MCF 10A (cell line): ENCODE measurements around the gene AGBL1. TPM values are rescaled to one million over a fixed set of nuclear protein-coding genes. Genes with fewer than 3 reads are reported as not detected.

Experiments
- BruUV-seq: library from RNA; stranded (reverse); fragments of 400-500 nt; replicated peaks from 2 replicates; lab custom pipeline; 2021; lab: Mats Ljungman, UMichigan
- CTCF ChIA-PET: fragments of 300-600 bp; sonication (Branson Sonifier 250); formaldehyde crosslinking; extraction: SDS; loops from one replicate; lab custom pipeline; 2021; ENCODE audit warnings: antibody characterized with exemption, inconsistent platforms; lab: Yijun Ruan, JAX
- POLR2A ChIA-PET: fragments of 300-600, 350-650 bp; sonication (Branson Sonifier 250); formaldehyde crosslinking; extraction: SDS; loops from one replicate; lab custom pipeline; 2020; ENCODE audit warnings: antibody characterized with exemption, inconsistent platforms; lab: Yijun Ruan, JAX
- DNase-seq: peaks from one replicate; pipeline ENCODE4 v3.0.0-alpha.2; 2018; ENCODE audit not compliant: unreplicated experiment
- H3K27ac Mint-ChIP-seq: one replicate; pipeline ENCODE4 v1.8.0; 2022; ENCODE audit warnings: mild to moderate bottlenecking, low read depth, mixed read lengths; ENCODE audit not compliant: unreplicated experiment
- H3K27me3 Mint-ChIP-seq: one replicate; pipeline ENCODE4 v1.8.0; 2022; ENCODE audit warnings: mixed read lengths; ENCODE audit not compliant: insufficient read depth, unreplicated experiment
- H3K36me3 Mint-ChIP-seq: one replicate; pipeline ENCODE4 v1.8.0; 2022; ENCODE audit warnings: mild to moderate bottlenecking, moderate library complexity, mixed read lengths; ENCODE audit not compliant: insufficient read depth, unreplicated experiment
- H3K4me1 Mint-ChIP-seq: one replicate; pipeline ENCODE4 v1.8.0; 2022; ENCODE audit warnings: mixed read lengths; ENCODE audit not compliant: insufficient read depth, unreplicated experiment
- H3K4me3 Mint-ChIP-seq: one replicate; pipeline ENCODE4 v1.8.0; 2022; ENCODE audit warnings: mild to moderate bottlenecking, moderate library complexity, mixed read lengths; ENCODE audit not compliant: unreplicated experiment
- H3K9me3 Mint-ChIP-seq: one replicate; pipeline ENCODE4 v1.8.0; 2022; ENCODE audit warnings: mixed read lengths; ENCODE audit not compliant: unreplicated experiment
- intact Hi-C: fragments of 100-400 bp; cut with micrococcal nuclease; formaldehyde crosslinking; loops from 2 replicates; pipeline ENCODE4 v1.14.1; 2022
- total RNA-seq: library from RNA; stranded (reverse); gene quantifications from 2 replicates; pipeline ENCODE4 v1.2.3, GENCODE V29; 2022
- TF ChIP-seq, protein P1 (sequence below): fragments of 200-600 bp; IDR thresholded peaks from one replicate; pipeline ENCODE4 v1.8.0; 2022; ENCODE audit warnings: antibody characterized with exemption, mild to moderate bottlenecking; ENCODE audit not compliant: unreplicated experiment

Gene AGBL1
- total RNA-seq, 1 experiment from 2014 or later, result not detected

DNA sequence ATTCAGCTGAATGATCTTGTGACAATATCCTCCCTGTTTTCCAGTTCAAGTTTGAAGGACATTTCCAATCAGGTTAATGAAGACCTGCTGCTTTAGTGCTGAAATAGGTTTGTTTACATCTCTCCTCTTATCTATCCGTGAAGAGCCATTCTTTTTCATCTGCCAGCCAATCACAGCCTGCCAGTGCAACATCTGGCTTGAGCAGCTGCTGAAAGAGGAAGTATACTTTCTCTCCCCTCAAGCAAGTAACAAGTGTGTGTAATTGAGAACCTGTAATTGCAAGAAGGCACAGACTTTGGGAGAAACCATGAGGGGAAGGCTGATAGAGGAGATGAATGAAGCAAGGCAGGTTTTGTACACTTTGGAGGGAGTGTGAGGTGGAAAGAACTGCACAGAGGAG is 404.3 kb downstream of the AGBL1 start:
- Mint-ChIP-seq H3K27me3 (no peaks in the 10 kb centered on the region), H3K4me1 (no peaks in the 10 kb centered on the region), H3K36me3 (no peaks in the 10 kb centered on the region), H3K4me3 (no peak overlapping the region), H3K9me3 (no peaks in the 10 kb centered on the region), H3K27ac (no peak overlapping the region)
- TF ChIP-seq, protein P1, sequence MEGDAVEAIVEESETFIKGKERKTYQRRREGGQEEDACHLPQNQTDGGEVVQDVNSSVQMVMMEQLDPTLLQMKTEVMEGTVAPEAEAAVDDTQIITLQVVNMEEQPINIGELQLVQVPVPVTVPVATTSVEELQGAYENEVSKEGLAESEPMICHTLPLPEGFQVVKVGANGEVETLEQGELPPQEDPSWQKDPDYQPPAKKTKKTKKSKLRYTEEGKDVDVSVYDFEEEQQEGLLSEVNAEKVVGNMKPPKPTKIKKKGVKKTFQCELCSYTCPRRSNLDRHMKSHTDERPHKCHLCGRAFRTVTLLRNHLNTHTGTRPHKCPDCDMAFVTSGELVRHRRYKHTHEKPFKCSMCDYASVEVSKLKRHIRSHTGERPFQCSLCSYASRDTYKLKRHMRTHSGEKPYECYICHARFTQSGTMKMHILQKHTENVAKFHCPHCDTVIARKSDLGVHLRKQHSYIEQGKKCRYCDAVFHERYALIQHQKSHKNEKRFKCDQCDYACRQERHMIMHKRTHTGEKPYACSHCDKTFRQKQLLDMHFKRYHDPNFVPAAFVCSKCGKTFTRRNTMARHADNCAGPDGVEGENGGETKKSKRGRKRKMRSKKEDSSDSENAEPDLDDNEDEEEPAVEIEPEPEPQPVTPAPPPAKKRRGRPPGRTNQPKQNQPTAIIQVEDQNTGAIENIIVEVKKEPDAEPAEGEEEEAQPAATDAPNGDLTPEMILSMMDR, result no peak
- no TSS peak for BruUV-seq
- no peak for DNase-seq
- intact Hi-C loops, result no loop called here
- CTCF ChIA-PET, result no interaction called here
- POLR2A ChIA-PET, result interaction anchor here (0.7 to 0.9 kb wide), 2 partner anchors 24 to 27 kb away, joined by 3 to 4 read pairs; no protein-coding TSS in a partner anchor

DNA sequence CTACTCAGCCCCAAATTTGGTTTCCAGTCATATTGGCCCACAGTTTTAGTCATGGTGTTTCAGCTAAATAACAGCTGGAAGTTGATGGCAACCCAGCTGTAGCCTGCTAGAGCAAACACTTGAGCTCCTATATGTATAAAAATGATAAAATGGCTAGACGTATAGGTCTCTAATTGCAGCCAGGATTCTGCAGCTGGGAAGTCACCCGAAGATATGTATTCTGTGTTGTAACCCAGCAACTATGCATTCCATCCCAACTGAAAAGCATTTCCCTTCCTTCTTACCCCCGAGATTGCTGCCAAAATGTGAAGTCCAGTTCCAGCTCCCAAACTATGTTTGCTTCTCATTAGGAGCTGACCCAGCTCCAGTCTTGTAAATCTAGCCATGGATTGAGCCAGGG is 408.4 kb downstream of the AGBL1 start:
- Mint-ChIP-seq H3K9me3 (peaks cover 8% of the 10 kb centered on the region), H3K4me1 (no peaks in the 10 kb centered on the region), H3K27me3 (no peaks in the 10 kb centered on the region), H3K27ac (no peak overlapping the region), H3K36me3 (no peaks in the 10 kb centered on the region), H3K4me3 (no peak overlapping the region)
- POLR2A ChIA-PET, result no interaction called here
- TF ChIP-seq, protein P1, result no peak
- BruUV-seq, result no TSS peak
- intact Hi-C loops, result no loop called here
- DNase-seq, result no peak
- CTCF ChIA-PET, result interaction anchor here (0.7 kb wide), 1 partner anchor 594 kb away, joined by 3 read pairs; no protein-coding TSS in a partner anchor

DNA sequence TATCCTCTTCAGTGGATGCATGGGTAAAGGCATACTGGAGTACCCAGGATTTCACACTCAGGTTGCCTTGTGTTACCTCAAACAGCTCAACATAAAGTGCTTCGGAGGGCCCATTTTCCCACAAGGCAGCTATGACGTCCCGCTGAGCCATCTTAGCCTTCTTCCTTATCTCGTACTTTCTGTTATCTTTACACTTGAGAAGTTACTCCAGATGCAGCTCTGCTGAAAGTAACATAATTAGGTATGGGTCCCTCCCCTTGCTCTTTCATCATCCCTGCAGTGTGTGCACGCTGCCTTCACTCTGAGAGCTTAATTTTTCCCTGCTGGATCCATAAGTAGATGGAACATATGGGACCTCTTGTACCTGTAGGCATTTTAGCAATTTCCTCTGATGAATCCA is 410.3 kb downstream of the AGBL1 start:
- ChIA-PET POLR2A (no interaction called here), CTCF (interaction anchor here (0.6 kb wide), 1 partner anchor 460 kb away, joined by 3 read pairs; no protein-coding TSS in a partner anchor)
- Mint-ChIP-seq H3K27me3 (no peaks in the 10 kb centered on the region), H3K36me3 (no peaks in the 10 kb centered on the region), H3K27ac (no peak overlapping the region), H3K9me3 (peaks cover 15% of the 10 kb centered on the region), H3K4me1 (no peaks in the 10 kb centered on the region), H3K4me3 (no peak overlapping the region)
- intact Hi-C loops, result no loop called here
- TF ChIP-seq, protein P1, result no peak
- no peak for DNase-seq
- no TSS peak for BruUV-seq

DNA sequence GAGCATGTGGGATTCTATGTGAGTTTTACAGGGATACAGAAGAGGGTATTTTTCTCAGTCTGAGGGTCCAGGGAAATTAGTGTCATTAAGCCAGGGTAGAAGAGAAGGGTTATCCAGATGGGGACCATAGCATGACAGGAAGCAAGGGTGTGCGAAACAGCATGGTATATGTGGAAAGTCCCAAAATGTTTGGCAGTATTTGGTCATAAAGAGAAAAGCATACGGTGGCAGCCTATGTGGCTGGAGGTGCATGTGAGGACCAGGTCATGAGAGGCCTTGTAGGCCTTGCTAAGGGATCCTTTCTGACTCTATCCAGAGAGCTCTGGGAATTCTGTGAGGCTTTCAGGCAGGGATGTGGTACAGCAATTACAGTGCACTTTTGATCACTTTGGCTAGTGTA is 411.4 kb downstream of the AGBL1 start:
- no peak overlapping the region for H3K27ac Mint-ChIP-seq
- no peaks in the 10 kb centered on the region for H3K36me3 Mint-ChIP-seq
- DNase-seq, result no peak
- intact Hi-C loops, result no loop called here
- no peaks in the 10 kb centered on the region for H3K27me3 Mint-ChIP-seq
- peaks cover 18% of the 10 kb centered on the region for H3K9me3 Mint-ChIP-seq
- ChIA-PET POLR2A (no interaction called here), CTCF (no interaction called here)
- TF ChIP-seq, protein P1, result no peak
- BruUV-seq, result no TSS peak
- H3K4me1 Mint-ChIP-seq, result no peaks in the 10 kb centered on the region
- H3K4me3 Mint-ChIP-seq, result no peak overlapping the region
